ENCODE data around the gene CCL14. TPM values are rescaled to one million over a fixed set of nuclear protein-coding genes. Genes with fewer than 3 reads are reported as not detected.
A peak's percentile ranks its signal among the peaks of the same experiment; 100 is the strongest.

CCL14 gene
- total and polyA plus RNA-seq, 2 of the 13 experiments (the other 11 are each of a cell fraction or from before 2014, with no cell fraction given) = 1.1 to 1.7 TPM

GRCh38 chr17:35981908-35982330, 4.6 kb downstream of the CCL14 start (continued):
- TF ChIP-seq AKNA (CRISPR knock-in tag; IDR thresholded peaks at IDR 0.05; ENCODE audit: borderline replicate concordance) (no peak), ZNF737 (CRISPR knock-in tag; IDR thresholded peaks at IDR 0.05; ENCODE audit: borderline replicate concordance) (no peak), MIXL1 (CRISPR knock-in tag; IDR thresholded peaks at IDR 0.05) (peak; percentile 78), MTF2 (CRISPR knock-in tag; IDR thresholded peaks at IDR 0.05; ENCODE audit: borderline replicate concordance) (no peak), ZNF484 (CRISPR knock-in tag; IDR thresholded peaks at IDR 0.05; ENCODE audit: borderline replicate concordance, low read depth) (no peak), SMC3 (IDR thresholded peaks at IDR 0.05; ENCODE audit: low read length) (peak; percentile 77), ZNF703 (CRISPR knock-in tag; IDR thresholded peaks at IDR 0.05; ENCODE audit: borderline replicate concordance) (no peak), ZNF546 (CRISPR knock-in tag; conservative IDR thresholded peaks at IDR 0.05) (no peak), CENPBD1 (CRISPR knock-in tag; IDR thresholded peaks at IDR 0.05; ENCODE audit: borderline replicate concordance, low read depth) (no peak), GMEB1 (CRISPR knock-in tag; IDR thresholded peaks at IDR 0.05; ENCODE audit: borderline replicate concordance) (no peak), ZNF17 (CRISPR knock-in tag; IDR thresholded peaks at IDR 0.05) (no peak), CSRNP1 (CRISPR knock-in tag; IDR thresholded peaks at IDR 0.05) (no peak), TEAD2 (CRISPR knock-in tag; IDR thresholded peaks at IDR 0.05) (no peak), ZNF281 (CRISPR knock-in tag; IDR thresholded peaks at IDR 0.05; ENCODE audit: borderline replicate concordance) (no peak; the same call in 1 of the 2 replicates), NONO (IDR thresholded peaks at IDR 0.05) (no peak), NONO (CRISPR knock-in tag; conservative IDR thresholded peaks at IDR 0.05) (no peak), THAP8 (CRISPR knock-in tag; IDR thresholded peaks at IDR 0.05; ENCODE audit: borderline replicate concordance) (no peak)
